SU-DHL-6 (cell line): ENCODE results near the gene BZW1.

Source experiments
- EZH2phosphoT487 ChIP-seq: fragments of 200-600 bp; sonication (generic), shearing (Covaris generic); conservative IDR thresholded peaks from 2 replicates; pipeline ENCODE4 v1.6.1; 2018; ENCODE audit warnings: mild to moderate bottlenecking, antibody characterized with exemption, low read length, moderate library complexity, mixed read lengths
- TF ChIP-seq, protein P1 (sequence below): fragments of 200-600 bp; sonication (generic); IDR thresholded peaks from one replicate; pipeline ENCODE4 v1.5.1; 2017; ENCODE audit warnings: antibody characterized with exemption, mild to moderate bottlenecking, low read length, moderate library complexity; ENCODE audit not compliant: insufficient read depth, poor library complexity, severe bottlenecking

DNA sequence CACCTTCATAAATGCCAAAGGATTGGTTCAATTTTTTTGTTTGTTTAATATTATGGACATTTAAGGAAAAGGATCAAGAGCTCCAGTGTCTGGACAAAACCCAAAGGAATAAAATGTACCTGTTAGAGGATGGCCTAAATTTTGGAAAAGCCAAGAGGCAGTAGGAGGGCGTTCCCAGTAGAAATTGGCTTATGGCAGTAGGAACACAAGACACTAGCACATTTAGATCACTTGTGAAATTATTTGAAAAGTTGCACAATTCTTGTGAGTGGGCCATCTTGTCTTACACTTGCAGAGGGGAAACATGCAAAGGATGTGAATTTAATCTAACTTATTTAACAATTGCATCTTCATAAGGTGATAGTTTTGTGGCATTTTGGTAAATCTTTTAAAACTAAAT, 3.2 kb downstream of the BZW1 start:
- TF ChIP-seq, protein P1, sequence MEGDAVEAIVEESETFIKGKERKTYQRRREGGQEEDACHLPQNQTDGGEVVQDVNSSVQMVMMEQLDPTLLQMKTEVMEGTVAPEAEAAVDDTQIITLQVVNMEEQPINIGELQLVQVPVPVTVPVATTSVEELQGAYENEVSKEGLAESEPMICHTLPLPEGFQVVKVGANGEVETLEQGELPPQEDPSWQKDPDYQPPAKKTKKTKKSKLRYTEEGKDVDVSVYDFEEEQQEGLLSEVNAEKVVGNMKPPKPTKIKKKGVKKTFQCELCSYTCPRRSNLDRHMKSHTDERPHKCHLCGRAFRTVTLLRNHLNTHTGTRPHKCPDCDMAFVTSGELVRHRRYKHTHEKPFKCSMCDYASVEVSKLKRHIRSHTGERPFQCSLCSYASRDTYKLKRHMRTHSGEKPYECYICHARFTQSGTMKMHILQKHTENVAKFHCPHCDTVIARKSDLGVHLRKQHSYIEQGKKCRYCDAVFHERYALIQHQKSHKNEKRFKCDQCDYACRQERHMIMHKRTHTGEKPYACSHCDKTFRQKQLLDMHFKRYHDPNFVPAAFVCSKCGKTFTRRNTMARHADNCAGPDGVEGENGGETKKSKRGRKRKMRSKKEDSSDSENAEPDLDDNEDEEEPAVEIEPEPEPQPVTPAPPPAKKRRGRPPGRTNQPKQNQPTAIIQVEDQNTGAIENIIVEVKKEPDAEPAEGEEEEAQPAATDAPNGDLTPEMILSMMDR: no peak
- no peak for TF ChIP-seq EZH2phosphoT487
